GM18858 (cell line): ENCODE data around the gene ABCA10.
A peak's percentile ranks its signal among the peaks of the same experiment; 100 is the strongest.
"Not testable (repeated sequence)": the region's sequence is repeated elsewhere in the genome, so short reads cannot be mapped to it uniquely, and the experiment has no call there.

Source experiments
- ATAC-seq: cut with Tn5 transposase; IDR thresholded peaks from one replicate; pipeline ENCODE4 v1.9.1; 2021; ENCODE audit not compliant: unreplicated experiment

ABCA10 gene, protein sequence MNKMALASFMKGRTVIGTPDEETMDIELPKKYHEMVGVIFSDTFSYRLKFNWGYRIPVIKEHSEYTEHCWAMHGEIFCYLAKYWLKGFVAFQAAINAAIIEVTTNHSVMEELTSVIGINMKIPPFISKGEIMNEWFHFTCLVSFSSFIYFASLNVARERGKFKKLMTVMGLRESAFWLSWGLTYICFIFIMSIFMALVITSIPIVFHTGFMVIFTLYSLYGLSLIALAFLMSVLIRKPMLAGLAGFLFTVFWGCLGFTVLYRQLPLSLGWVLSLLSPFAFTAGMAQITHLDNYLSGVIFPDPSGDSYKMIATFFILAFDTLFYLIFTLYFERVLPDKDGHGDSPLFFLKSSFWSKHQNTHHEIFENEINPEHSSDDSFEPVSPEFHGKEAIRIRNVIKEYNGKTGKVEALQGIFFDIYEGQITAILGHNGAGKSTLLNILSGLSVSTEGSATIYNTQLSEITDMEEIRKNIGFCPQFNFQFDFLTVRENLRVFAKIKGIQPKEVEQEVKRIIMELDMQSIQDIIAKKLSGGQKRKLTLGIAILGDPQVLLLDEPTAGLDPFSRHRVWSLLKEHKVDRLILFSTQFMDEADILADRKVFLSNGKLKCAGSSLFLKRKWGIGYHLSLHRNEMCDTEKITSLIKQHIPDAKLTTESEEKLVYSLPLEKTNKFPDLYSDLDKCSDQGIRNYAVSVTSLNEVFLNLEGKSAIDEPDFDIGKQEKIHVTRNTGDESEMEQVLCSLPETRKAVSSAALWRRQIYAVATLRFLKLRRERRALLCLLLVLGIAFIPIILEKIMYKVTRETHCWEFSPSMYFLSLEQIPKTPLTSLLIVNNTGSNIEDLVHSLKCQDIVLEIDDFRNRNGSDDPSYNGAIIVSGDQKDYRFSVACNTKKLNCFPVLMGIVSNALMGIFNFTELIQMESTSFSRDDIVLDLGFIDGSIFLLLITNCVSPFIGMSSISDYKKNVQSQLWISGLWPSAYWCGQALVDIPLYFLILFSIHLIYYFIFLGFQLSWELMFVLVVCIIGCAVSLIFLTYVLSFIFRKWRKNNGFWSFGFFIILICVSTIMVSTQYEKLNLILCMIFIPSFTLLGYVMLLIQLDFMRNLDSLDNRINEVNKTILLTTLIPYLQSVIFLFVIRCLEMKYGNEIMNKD (N-terminal part only)

DNA sequence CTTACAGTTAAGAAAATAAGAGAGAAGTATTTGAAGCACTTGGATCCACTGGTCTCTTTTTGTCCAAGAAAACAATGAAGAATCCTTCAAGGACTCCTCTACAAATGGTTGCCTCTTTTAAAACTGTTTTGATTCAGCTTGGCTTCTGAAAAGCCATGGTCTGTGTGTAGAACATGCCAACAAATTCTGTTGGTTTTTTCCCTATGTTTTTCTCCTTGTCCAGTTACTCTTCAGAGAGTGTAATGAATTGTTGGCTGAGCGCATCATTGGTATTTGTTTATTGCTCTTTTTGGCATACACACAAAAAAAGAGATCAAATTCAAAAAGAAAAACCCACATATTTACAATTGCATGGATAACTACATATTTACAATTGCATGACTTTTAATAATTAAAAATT, at the start of gene ABCA10:
ABCA10 (minus strand) TSS at position 249 of the 400 bp plus-strand sequence. CDS start 3,466 bp downstream, outside the sequence.
- ATAC-seq: no peak

DNA sequence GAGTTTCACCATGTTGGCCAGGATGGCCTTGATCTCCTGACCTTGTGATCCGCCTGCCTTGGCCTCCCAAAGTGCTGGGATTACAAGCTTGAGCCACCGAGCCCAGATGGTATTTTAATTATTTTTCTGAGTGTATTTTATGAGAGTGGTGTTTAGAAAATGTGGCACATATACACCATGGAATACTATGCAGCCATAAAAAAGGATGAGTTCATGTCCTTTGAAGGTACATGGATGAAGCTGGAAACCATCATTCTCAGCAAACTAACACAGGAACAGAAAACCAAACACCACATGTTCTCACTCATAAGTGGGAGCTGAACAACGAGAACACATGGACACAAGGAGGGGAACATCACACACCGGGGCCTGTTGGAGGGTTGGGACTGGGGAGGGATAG, 47.7 kb upstream of the ABCA10 start:
- ATAC-seq: not testable (repeated sequence)

DNA sequence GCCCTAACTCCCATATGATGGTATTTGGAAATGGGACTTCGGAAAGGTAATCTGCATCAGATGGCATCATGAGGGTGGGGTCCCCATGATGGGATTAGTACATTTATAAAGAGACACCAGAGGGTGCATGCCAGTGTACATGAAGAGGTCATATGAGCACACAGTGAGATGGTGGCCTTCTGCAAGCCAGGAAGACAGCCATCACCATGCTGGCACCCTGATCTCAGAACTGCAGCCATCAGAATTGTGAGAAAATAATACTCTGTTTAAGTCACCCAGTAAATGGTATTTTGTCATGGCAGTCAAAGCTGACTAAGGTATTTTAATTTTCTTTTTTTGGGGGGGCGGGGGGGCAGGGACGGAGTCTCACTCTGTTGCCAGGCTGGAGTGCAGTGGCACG, 47.1 kb upstream of the ABCA10 start:
- no peak for ATAC-seq

DNA sequence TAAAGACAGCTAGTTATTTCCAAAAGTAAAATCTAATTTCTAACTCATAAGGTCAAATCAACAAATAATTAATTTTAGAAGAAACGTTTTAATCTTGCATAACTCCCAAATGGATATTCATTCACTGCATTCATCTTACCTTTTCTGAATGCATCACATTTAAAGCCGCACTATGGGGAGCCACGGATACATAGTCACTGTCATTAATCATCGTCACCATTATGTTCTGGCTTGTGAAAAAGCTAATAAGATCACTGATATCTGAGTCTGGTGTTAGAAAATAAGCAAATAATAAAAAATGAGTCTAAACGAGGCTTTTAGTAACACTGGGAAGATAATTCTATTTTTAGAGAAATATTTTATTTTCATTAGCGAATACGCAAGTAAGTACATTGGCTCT, 42.4 kb upstream of the ABCA10 start:
- ATAC-seq: no peak

DNA sequence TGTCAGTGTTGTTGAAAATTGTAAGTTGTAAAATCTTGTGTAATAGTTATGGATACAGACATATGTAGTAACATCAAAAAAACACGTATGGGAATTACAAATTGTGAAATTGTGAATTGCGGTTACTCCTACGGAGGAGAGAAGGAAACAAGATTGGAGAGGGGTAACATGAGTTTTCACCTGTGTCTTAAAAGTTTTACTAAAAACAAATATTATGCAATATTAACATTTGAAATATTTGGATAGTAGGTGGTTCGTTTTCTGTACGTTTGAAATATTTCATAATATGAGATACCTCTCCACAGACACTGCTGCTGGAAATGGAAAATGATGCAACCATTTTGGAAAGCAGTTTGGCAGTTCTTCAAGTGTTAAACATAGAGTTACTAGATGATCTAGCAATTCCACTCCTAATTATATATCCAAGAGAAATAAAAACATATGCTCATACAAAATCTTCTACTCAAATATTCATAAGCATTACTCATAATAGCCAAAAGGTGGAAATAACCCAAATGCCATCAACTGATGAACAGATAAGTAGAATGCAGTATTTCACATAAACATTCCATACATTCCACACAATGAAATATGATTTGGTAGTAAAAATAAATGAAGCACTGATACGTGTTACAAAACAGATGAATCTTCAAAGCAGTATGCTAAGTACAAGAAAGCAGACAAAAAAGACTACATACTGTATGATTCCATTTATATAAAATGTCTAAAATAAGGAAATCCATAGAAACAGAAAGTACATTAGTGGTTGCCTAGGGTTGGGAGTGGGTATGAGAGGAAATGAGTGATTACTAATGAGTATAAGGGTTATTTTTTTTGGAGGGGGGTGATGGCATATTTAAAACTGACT, 40.7 kb upstream of the ABCA10 start:
- no peak for ATAC-seq

DNA sequence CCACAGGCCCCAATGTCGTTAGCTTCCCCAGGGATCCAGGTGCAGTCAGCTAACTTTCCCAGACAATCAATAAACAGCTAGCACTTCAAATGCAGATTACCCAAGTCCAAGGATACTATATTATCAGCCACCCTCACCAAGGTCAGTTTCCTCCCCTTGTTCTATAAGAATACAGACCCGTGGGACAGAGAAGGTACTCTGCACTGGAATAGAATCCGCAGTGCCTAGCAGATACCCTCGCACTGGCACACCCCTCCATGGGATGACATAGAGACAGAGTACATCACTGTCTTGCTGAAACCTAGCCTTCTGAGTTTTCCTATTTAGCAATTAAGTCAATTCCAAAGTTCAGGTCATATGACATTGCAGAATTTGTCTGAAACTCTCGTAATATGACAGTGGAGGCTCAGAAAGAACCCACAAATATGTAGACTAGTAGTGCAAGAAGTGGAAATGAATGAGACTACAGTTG, 40.0 kb upstream of the ABCA10 start:
- no peak for ATAC-seq

DNA sequence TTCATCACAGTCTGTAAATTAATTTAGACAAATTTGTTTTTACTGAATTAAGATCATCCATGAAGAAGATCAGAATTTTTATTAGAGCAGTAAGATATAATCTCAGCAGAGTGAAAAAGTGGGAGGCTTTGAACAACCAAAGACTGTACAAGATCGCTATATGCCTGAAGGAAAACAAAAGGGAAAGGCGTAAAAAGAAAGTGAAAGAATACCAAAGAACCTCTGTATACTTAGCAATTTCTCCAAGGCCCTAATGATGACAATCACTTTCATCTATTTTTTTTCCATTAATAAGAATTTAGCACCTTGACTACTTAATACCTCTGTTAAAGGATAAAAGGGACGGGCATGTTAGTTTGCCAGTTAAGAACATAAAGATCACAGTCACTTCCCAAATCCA, 38.6 kb upstream of the ABCA10 start:
- no peak for ATAC-seq

DNA sequence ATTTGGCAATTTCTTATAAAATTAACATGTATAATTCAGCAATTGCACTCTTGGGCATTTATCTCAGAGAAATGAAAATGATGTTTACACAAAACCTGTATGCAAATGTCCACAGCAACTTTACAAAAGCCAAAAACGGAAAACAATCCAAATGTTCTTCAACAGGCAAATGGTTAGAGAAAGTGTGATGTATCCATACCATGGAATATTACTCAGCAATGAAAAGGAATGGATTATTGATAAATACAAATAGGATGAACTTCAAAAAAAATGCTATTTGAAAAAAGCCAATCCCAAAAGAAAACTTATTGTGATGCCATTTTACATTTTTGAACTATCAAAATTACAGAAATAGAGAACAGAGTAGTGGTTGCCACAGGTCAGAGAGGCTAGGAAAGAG, 37.2 kb upstream of the ABCA10 start:
- no peak for ATAC-seq

DNA sequence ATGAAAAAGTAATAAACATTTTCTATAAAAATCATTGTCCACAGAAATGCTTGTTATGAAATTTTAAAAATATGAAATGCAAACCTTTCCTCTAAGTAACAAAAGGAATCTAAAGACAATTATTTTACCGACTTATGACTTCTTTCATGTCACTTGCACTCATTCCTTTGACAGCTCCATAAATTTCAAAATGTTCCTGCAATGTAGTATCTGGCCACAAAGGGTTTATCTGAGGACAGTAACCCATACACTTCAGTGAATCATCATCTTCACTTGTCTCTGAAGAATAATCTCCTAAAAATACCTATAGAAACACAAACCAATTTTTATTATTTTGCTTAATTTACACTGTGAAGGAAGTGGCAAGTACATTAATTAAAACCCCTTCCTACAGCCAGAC, 25.6 kb upstream of the ABCA10 start:
- ATAC-seq: no peak

DNA sequence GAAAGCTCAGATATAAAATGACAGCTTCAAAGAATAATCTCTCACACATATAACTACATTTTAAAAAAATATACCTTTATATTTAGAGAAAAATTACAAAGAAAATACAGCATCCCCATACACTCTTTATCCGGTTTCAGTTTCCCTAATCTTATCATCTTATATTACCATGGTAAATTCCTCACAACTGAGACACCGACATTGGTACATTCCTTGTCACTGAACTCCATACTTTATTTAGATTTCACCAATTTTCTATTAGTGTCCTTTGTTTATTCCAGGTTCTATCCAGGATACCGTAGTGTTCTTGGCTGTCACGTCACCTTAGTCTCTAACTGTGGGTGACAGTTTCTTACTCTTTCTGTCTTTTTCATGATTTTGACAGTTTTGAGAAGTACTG, 22.0 kb upstream of the ABCA10 start:
- ATAC-seq: no peak

DNA sequence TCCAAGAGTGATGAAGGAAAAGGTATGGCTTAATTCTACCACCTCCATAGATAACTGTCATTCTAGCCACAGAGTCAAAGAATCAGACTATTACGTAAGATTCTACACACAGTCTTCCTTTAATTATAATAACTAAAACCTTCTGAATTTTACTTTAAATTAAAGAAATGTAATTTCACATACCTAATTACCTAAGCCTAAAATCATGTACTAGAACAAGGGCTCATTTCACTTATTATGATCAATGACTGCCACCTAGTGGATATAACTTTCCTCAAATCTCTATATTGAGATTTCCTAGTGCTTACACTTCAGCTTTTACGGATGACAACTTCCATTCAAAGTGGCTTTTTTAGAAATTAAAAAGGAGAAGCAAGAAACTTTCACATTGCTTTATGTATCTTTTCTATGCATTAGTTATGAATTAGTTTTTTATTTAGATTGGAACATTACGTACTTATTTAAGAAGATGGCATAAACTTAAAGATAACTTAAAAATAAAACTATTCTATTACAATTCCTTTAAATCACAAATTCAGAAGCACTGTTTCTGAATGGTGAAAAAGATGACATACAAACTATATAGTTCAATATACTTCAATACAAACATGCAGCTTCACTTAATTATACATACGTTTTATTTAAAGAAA, 18.2 kb upstream of the ABCA10 start:
- no peak for ATAC-seq

DNA sequence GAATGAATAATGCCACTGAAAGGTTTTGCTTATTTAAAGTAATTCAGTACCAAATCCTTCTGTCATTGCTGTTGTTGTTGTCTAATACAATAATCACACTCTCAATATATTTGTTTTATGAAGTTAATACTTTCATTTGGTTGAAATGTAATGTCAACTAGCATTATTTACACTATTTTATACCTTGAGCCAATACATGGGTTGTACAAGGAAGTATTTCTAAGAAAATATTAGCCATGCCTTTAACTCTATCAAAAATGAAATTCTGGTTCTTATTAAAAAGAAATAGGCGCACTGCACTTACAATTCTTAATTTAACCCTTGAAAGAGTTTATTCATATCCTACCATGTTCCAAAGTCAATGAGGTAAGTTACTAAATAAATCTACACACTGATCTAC, 17.6 kb upstream of the ABCA10 start:
- no peak for ATAC-seq

DNA sequence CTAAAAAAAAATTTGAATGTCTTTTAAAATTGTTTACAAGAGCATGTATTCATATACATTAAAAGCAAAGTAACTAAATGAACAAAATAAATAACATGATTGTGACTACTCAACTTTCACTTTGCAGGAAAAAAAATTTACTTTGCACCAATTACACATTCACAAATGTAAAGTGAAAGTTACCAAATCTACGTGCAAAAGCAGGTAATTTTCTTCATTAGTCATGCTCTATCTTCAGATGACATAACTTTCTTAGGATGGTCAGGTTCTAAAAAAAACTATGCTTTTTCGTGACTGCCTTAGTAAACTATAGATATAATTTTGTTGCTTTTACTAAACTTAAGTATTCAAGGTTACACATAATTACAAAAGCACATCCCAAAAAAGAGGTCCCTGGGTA, 17.0 kb upstream of the ABCA10 start:
- ATAC-seq: no peak

DNA sequence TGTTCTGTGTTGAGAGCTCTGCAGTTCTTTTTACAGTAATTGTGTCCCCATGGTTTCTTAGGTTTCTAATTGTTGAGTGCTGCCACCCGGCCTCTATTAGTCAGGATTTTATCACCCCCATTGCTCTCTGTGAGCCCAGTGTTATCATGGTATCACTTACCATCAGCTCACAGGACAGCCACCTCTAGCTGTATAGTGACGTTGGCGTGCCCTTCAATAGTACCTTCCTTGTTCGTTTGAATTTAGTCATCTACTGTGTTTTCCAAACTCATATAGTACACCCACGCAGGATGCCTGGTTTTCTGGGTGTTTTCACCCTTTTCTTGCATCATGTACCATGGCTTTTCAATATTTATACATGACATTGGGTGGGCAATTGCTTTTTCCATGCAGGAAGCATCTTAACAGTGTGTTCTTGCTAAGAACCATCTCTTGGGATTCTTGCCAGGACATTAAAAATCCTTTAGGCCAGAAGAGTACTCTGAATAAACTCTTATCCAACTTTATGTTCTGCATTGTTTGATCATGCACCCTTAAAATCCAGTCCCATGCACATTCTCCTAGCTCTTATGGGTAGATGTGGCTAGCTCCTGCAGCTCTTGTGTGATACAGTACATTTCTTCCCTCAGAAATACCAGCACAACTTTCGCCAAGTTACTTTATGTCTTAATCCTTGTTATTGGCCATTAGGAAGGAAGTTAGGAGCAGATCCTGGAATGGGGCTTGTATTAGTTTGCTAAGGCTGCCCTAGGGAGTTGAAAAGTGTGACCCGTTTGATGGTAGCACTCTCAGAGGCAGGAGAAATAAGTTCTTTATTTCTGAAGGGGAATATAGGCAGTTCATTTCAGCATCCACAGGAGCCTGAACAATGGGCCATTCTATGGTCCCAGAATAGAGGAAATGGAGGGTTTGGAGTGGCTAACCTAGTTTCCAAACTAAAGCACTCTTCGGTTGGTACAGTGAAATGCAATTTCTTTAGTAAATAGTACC, 11.3 kb upstream of the ABCA10 start:
- no peak for ATAC-seq

DNA sequence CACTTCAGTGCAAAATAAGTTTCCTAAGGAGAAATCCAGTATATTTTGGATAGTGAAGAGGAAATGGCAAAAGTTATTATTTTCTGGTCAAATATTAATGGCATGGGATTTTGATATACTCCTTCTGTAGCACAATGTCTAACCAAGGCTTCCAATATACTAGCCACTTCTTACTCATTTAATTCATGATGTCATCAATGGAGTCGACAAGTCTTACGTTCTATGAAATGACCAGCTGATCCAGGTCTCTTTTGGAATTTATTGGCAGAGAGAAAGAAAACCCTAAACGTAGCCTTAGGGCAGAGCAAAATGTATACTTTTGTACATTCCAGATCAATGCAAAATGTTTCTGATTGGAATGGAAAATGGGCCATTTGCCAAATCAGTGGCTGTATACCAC, 8.3 kb upstream of the ABCA10 start:
- no peak for ATAC-seq

DNA sequence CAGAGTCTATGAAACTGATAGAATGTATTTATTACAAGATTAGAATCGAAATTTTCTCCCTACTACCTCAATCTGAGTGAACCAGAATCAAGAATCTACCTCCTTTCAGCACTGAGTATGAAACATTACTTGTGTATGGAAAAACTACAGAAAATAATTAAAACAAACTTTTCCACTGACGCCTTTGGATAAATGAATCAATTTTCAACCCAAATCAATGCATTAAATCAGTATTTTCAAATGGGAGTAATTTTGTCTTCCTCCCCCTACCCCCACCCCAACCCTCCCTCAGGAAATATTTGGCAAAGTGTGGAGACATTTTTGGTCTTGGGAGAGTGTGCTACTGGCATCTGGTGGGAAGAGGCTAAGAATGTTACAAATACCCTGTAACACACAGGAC, 7.8 kb upstream of the ABCA10 start:
- ATAC-seq: no peak

DNA sequence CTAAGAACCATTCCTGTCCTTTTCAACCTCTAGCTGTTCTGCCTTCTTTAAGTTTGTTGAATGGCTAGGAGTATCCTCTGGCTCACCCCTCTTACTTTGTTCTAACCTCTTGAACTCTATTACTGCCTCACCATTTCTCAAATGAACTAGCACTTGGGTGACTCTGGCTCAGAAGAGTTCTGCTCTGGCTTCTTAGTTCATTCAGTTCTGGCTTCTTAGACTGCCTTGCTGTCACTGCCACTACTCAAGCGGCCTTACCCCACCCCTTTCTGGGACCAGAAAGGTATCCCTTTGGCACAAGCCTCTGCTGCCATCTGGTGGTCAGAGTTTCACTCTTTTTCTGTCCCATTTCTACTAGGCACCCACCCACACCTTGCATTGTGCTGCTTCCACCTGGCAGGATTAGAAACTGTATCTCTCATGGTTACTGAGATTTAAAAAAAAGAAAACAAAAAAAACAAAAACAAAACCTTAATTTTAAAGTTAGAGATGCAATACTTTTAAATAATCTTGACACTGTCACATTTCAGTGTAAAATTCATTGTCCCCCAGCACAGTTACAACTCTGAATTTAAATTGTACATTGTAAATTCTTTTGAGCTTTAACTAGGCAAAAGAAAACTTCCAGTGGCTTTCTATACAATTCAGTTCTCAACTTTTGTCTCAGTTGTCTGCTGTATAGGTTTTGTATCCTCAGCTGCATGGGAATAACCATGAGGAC, 6.9 kb upstream of the ABCA10 start:
- ATAC-seq: peak; percentile 93

DNA sequence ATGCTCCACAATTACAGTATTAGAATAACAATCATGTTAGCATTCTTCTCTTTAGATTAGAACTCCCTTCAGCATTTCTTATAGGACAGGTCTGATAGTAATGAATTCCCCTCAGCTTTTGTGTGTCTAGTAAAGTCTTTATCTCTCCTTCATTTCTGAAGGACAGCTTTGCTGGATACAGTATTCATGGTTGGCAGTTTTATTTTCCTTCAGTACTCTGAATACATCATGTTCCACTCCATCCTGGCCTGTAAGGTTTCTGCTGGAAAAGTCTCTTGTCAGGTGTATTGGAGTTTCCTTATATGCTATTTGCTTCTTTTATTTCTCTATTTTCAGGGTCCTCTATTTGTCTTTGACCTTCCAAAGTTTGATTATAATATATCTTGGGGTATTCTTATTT, 4.0 kb upstream of the ABCA10 start:
- no peak for ATAC-seq
